GM23338 (cell line): ENCODE measurements around the gene MAN1B1. TPM values are rescaled to one million over a fixed set of nuclear protein-coding genes. Genes with fewer than 3 reads are reported as not detected.

ENCODE experiments used
- ATAC-seq: fragments of 200-7000 bp; cut with Tn5 transposase; 3 replicates; pipeline ENCODE4 v1.9.1; 2020
- DNase-seq: peaks from one replicate; pipeline ENCODE4 v3.0.0-alpha.2; 2015; ENCODE audit warnings: low spot score
- H2AFZ ChIP-seq: fragments of 200-600 bp; sonication (generic); 2 replicates; pipeline ENCODE4 v1.8.0; 2016; ENCODE audit warnings: antibody characterized with exemption, mild to moderate bottlenecking, moderate library complexity
- H3F3A ChIP-seq: fragments of 200-600 bp; sonication (generic); replicated peaks from 2 replicates; pipeline ENCODE4 v1.8.0; 2017; ENCODE audit warnings: antibody characterized with exemption, mixed run types, low read depth
- H3K27ac ChIP-seq: fragments of 200-600 bp; sonication (generic); 2 replicates; pipeline ENCODE4 v1.6.1; 2016; ENCODE audit warnings: low read depth
- H3K27me3 ChIP-seq: fragments of 200-600 bp; sonication (generic); 2 replicates; pipeline ENCODE4 v1.8.0; 2016; ENCODE audit warnings: mild to moderate bottlenecking, mixed run types, moderate library complexity; ENCODE audit not compliant: insufficient read depth
- H3K36me3 ChIP-seq: fragments of 200-600 bp; sonication (generic); 2 replicates; pipeline ENCODE4 v1.8.0; 2016; ENCODE audit warnings: mild to moderate bottlenecking; ENCODE audit not compliant: insufficient read depth
- H3K4me1 ChIP-seq: fragments of 200-600 bp; sonication (generic); 2 replicates; pipeline ENCODE4 v1.8.0; 2016; ENCODE audit warnings: mild to moderate bottlenecking, moderate library complexity; ENCODE audit not compliant: insufficient read depth
- H3K4me2 ChIP-seq: fragments of 200-600 bp; sonication (generic); 2 replicates; pipeline ENCODE4 v1.7.1; 2017; ENCODE audit warnings: mixed run types
- H3K4me3 ChIP-seq: fragments of 200-600 bp; sonication (generic); 2 replicates; pipeline ENCODE4 v1.6.1; 2016; ENCODE audit warnings: mixed run types
- H3K79me2 ChIP-seq: fragments of 200-600 bp; sonication (generic); replicated peaks from 2 replicates; pipeline ENCODE4 v1.8.0; 2017; ENCODE audit warnings: mild to moderate bottlenecking; ENCODE audit not compliant: insufficient read depth
- H3K9me2 ChIP-seq: fragments of 200-600 bp; sonication (generic); 2 replicates; pipeline ENCODE4 v1.8.0; 2017; ENCODE audit not compliant: insufficient read depth
- H4K20me1 ChIP-seq: fragments of 200-600 bp; sonication (generic); replicated peaks from 2 replicates; pipeline ENCODE4 v1.8.0; 2017; ENCODE audit warnings: mild to moderate bottlenecking; ENCODE audit not compliant: insufficient read depth
- H3K27ac Mint-ChIP-seq: 2 replicates; pipeline ENCODE4 v1.8.0; 2020; ENCODE audit warnings: inconsistent platforms, mild to moderate bottlenecking, moderate library complexity, mixed read lengths
- H3K27me3 Mint-ChIP-seq: 3 replicates; pipeline ENCODE4 v1.8.0; 2022; ENCODE audit warnings: low read depth, mild to moderate bottlenecking, moderate library complexity, mixed read lengths, inconsistent platforms; ENCODE audit not compliant: insufficient read depth, poor library complexity
- H3K36me3 Mint-ChIP-seq: 3 replicates; pipeline ENCODE4 v1.8.0; 2021; ENCODE audit warnings: low read depth, mild to moderate bottlenecking, inconsistent platforms, moderate library complexity, mixed read lengths
- H3K4me1 Mint-ChIP-seq: 3 replicates; pipeline ENCODE4 v1.8.0; 2020; ENCODE audit warnings: mild to moderate bottlenecking, inconsistent platforms, mixed read lengths
- H3K4me3 Mint-ChIP-seq: 3 replicates; pipeline ENCODE4 v1.8.0; 2021; ENCODE audit warnings: moderate library complexity, mild to moderate bottlenecking, inconsistent platforms, mixed read lengths
- H3K9me3 Mint-ChIP-seq: 3 replicates; pipeline ENCODE4 v1.8.0; 2020; ENCODE audit warnings: moderate library complexity, mild to moderate bottlenecking, inconsistent platforms, mixed read lengths
- CTCF ChIP-seq, 2 experiments: fragments of 200-600 bp in 1 of 2; sonication (generic) in 1 of 2; conservative IDR thresholded peaks; 2 replicates each; pipeline versions ENCODE4 v1.5.1 to v1.6.1; 2016 to 2017; ENCODE audit warnings: antibody characterized with exemption in 2 of 2, low read depth in 2 of 2, mild to moderate bottlenecking in 2 of 2, moderate library complexity in 1 of 2
- JUNB ChIP-seq: IDR thresholded peaks from one replicate; pipeline ENCODE4 v1.6.1; 2016; ENCODE audit warnings: antibody characterized with exemption; ENCODE audit not compliant: unreplicated experiment
- REST ChIP-seq: IDR thresholded peaks from one replicate; pipeline ENCODE4 v1.6.1; 2018; ENCODE audit warnings: antibody characterized with exemption; ENCODE audit not compliant: unreplicated experiment
- ZNF331 ChIP-seq: fragments of 250-450 bp; sonication (Bioruptor Pico); IDR thresholded peaks from 2 replicates; pipeline ENCODE4 v1.5.0; 2020; ENCODE audit warnings: low read depth, mild to moderate bottlenecking, moderate library complexity
- ZNF462 ChIP-seq: fragments of 250-450 bp; sonication (Bioruptor Pico); IDR thresholded peaks from 2 replicates; pipeline ENCODE4 v1.5.0; 2020; ENCODE audit warnings: mild to moderate bottlenecking, moderate library complexity
- polyA plus RNA-seq: library from polyadenylated mRNA; unstranded; fragments of >200 nt; fragmentation: Nextera tagmentation; extraction: Ambion mirVana; gene quantifications from 2 replicates; pipeline ENCODE4 v1.2.1, GENCODE V29; 2016
- total RNA-seq: library from RNA; depleted of rRNA; stranded (reverse); fragments of >200 nt; shearing (Covaris generic); gene quantifications from 2 replicates; pipeline ENCODE4 v1.2.3, GENCODE V29; 2014

MAN1B1 gene
- total and polyA plus RNA-seq, 2 experiments from 2014 or later = 15.7 to 39.9 TPM

- TF ChIP-seq ZNF462 (CRISPR knock-in tag) = no peak
- no peak for TF ChIP-seq CTCF (conservative IDR thresholded peaks at IDR 0.05; ENCODE audit: low read depth in 2 of 2)
- TF ChIP-seq ZNF331 = no peak
Measured at GRCh38 chr9:137143459-137143858, 56.7 kb downstream of the MAN1B1 start (continued).

GRCh38 chr9:137145731-137146526 is 59.1 kb downstream of the MAN1B1 start:
- Histone ChIP-seq H3K36me3 (no peaks in the 10 kb centered on the region), H2AFZ (no peak overlapping the region), H3F3A (0 out of 2 replicates have a peak, but pooled peaks cover 2% of the 10 kb centered on the region), H3K4me1 (no peaks in the 10 kb centered on the region), H3K9me2 (no peaks in the 10 kb centered on the region), H3K27me3 (peaks cover 6% of the 10 kb centered on the region; the same call in 1 of the 2 replicates), H3K27ac (no peak overlapping the region), H3K79me2 (no peaks in the 10 kb centered on the region), H4K20me1 (no peaks in the 10 kb centered on the region), H3K4me3 (no peak overlapping the region), H3K4me2 (no peak overlapping the region)
- H3K36me3 Mint-ChIP-seq = no peaks in the 10 kb centered on the region
- DNase-seq (no peak), ATAC-seq (peak; percentile 10)
- peak; percentile 28 for TF ChIP-seq REST
- TF ChIP-seq JUNB = no peak
- H3K27ac Mint-ChIP-seq = no peak overlapping the region
- no peak overlapping the region for H3K4me3 Mint-ChIP-seq
- peaks cover 21% of the 10 kb centered on the region for H3K27me3 Mint-ChIP-seq
- H3K4me1 Mint-ChIP-seq = peaks cover 2% of the 10 kb centered on the region; the same call in 1 of the 3 replicates
- H3K9me3 Mint-ChIP-seq = peaks cover 7% of the 10 kb centered on the region; the same call in 2 of the 3 replicates
